CD4-positive, alpha-beta T cell treated with Interleukin-21 for 1 hour (primary cell): ENCODE results near the gene ARHGEF25.
A peak's percentile ranks its signal among the peaks of the same experiment; 100 is the strongest.
"Not testable (repeated sequence)": the region's sequence is repeated elsewhere in the genome, so short reads cannot be mapped to it uniquely, and the experiment has no call there.

Experiments used
- DNase-seq: peaks from one replicate; pipeline ENCODE4 v3.0.0-alpha.2; 2020

ARHGEF25 gene

GRCh38 chr12:57609781-57610553 lies 1.3 kb upstream of the ARHGEF25 start:
- DNase-seq: no peak

- no peak for DNase-seq
Observed at GRCh38 chr12:57610554-57611107, 604 bp upstream of the ARHGEF25 start.

- no peak for DNase-seq
Observed at GRCh38 chr12:57611827-57612710, 834 bp downstream of the ARHGEF25 start.

GRCh38 chr12:57612711-57613426 lies 1.6 kb downstream of the ARHGEF25 start:
- no peak for DNase-seq

DNA sequence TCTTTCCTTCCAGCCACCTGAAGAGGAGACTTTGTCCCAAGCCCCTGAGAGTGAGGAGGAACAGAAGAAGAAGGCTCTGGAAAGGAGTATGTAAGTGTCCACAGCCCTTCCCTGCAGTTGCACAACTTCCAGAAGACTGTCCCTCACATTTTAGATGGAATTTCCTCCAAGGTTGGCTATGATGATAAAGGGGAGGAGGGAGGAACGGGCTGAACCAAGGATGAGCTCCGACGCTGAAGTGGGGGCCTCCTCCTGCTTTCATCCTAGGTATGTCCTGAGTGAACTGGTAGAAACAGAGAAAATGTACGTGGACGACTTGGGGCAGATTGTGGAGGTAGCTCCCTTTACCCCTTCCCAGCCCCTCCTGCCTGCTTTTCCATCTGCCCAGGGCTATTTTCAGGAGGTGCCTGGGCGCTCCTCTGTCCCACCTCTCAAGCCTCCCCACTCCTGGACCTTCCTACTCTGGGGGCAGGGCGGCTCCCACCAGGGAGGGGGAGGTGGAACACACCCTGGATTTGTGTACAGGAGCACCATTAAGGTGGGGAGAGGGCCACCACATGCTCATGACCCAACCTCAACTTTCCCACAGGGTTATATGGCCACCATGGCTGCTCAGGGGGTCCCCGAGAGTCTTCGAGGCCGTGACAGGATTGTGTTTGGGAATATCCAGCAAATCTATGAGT lies 2.3 kb downstream of the ARHGEF25 start:
- DNase-seq: no peak

- no peak for DNase-seq
Observed at GRCh38 chr12:57614178-57614947, 3.1 kb downstream of the ARHGEF25 start.

DNA sequence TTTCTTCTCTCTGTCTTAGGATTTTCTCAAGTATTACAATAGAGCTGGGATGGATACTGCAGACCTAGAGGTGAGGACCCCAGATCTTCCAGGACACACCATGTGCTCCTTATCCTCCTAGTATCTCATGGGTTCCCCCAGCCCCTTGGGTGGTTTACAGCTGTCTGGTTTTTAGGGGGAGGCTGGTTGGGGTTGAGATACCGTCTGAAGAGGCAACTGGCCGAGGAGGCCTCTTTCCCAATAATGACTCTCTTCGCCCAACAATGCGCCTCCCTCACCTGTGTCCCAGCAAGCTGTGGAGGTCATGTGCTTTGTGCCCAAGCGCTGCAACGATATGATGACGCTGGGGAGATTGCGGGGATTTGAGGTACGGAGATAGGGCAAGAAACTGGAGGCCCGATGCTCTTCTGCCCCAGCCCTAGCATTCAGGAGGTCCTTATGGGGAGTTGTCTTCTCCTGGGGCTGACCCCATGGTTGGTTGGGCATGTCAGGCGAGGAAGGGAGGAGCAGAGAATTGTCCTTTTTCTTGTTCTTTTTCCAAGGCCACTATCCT lies 3.8 kb downstream of the ARHGEF25 start:
- no peak for DNase-seq

GRCh38 chr12:57615637-57616036 lies 4.4 kb downstream of the ARHGEF25 start:
- no peak for DNase-seq

DNA sequence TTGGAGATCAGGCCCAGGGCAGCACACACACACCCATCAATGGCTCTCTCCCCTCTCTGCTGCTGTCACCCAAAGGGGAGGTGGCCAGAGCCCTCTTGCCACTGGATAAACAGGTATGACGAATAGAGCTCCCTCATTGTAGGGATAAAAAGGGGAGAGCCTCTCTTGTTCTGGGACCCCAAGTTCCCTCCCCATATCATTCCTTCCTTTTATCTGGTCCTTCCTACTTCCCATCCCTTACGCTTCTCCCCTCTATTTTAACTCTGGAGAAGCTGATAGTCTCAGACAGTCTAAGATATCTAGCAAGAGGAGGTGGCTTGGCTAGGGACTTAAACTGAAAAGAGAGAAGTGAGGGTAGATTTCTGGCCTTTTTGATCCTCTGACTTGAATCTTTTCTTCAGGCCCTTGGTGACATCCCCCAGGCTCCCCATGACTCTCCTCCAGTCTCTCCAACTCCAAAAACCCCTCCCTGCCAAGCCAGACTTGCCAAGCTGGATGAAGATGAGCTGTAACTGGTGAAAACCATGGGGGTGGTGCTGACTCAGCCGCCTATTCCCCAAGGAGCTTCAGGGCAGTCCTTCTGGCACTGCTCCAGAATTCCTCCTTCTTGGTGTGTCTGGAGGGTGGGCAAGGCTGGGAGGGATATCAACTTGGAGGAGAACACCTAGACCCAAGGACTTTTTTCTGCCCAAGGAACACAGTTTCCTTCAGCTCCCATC lies 5.3 kb downstream of the ARHGEF25 start:
- DNase-seq: no peak

DNA sequence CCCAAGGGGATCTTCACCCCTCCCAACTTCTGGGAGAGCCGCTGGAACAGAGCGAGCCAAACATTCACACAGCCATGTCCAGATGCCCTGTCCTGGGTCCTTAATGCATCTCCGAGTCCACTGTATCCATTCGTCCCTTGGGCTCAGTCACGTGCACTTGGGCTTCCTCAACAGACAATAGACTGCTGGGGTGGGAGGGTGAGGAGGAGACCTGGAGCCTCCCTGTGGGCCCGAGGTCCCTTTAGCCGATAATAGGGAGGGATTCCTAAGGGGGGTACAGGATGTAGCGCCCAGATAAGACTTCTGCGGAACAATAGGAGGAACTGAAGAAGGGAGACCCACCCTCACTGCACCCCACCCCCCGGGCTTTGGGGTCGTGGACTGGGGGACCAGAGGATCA lies 6.7 kb downstream of the ARHGEF25 start:
- no peak for DNase-seq

GRCh38 chr12:57618431-57618830 lies 7.2 kb downstream of the ARHGEF25 start:
- not testable (repeated sequence) for DNase-seq

GRCh38 chr12:57618966-57619433 lies 7.8 kb downstream of the ARHGEF25 start:
- DNase-seq: no peak

- DNase-seq: peak; percentile 33
Observed at GRCh38 chr12:57619434-57620244, 8.4 kb downstream of the ARHGEF25 start.

DNA sequence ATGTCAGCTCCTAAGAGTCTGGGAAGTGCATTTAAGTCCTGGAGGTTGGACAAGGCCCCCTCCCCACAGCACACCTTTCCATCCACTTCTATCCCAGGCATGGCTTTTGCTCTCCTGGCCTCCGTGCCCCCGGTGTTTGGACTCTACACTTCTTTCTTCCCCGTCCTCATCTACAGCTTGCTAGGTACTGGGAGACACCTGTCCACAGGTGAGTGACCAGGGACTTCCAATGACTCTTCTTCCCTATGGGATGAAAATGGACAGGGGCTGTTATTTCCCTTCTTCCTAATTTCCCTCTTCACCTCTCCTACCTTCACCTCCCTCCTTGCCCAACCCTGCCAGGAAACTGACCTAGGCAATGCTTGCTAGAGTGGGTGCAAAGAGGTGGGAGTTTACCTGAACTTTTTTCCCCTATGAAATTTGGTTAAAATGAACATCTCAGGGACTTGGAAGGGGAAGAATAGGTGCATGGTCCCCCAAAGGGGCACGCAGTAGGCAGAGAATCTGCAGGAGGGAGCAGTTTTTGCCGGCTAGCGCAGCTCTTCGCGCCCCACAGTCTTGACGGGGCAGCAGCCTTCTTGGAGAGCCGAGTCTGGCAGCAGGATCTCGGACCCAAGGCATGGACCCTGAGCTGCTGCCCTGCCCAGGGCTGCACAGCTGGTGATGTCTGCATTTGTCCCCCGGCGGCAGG lies 9.2 kb downstream of the ARHGEF25 start:
- DNase-seq: no peak

DNA sequence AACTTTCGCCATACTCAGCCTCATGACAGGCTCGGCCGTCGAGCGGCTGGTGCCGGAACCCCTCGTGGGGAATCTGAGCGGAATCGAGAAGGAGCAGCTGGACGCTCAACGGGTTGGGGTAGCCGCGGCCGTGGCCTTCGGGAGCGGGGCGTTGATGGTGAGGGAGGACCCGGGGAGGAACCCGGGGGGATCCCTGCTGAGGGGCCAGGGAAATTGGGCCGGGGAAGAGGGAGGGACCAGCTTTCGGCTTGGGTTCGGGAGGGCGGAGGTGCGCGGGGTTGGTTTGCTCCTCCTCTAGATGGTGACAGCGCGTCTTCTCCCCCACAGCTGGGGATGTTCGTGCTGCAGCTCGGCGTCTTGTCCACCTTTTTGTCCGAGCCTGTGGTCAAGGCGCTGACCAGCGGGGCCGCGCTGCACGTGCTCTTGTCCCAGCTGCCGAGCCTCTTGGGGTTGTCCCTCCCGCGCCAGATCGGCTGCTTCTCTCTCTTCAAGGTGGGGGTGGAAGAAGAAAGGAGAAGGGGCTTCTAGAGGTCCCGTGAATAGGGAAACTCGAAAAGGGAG lies 9.8 kb downstream of the ARHGEF25 start:
- DNase-seq: no peak

GRCh38 chr12:57621497-57622292 lies 10.5 kb downstream of the ARHGEF25 start:
- peak; percentile 60 for DNase-seq
